GM03348 (cell line): ENCODE measurements around the gene GGT7.
"Not testable (repeated sequence)": the region's sequence is repeated elsewhere in the genome, so short reads cannot be mapped to it uniquely, and the experiment has no call there.

Experiments used
- DNase-seq: peaks from one replicate; pipeline ENCODE4 v3.0.0; 2012; ENCODE audit warnings: low spot score

Gene GGT7

GRCh38 chr20:34872622-34873224, at the start of gene GGT7:
GGT7 (minus strand) TSS chr20:34872856; CDS start chr20:34872815, 41 bp downstream.
- peak; percentile 95 for DNase-seq

- no peak for DNase-seq
Measured at GRCh38 chr20:34921436-34921835, 48.8 kb upstream of the GGT7 start.

GRCh38 chr20:34920055-34920454, 47.4 kb upstream of the GGT7 start:
- no peak for DNase-seq

GRCh38 chr20:34916774-34917354, 44.2 kb upstream of the GGT7 start:
- no peak for DNase-seq

- DNase-seq = no peak
Measured at GRCh38 chr20:34915749-34916455, 43.2 kb upstream of the GGT7 start.

GRCh38 chr20:34915131-34915530, 42.5 kb upstream of the GGT7 start:
- no peak for DNase-seq

- peak; percentile 81 for DNase-seq
Measured at GRCh38 chr20:34907616-34908469, 35.2 kb upstream of the GGT7 start.

- no peak for DNase-seq
Measured at GRCh38 chr20:34904202-34904621, 31.6 kb upstream of the GGT7 start.

GRCh38 chr20:34898731-34899130, 26.1 kb upstream of the GGT7 start:
- DNase-seq = not testable (repeated sequence)

- DNase-seq = not testable (repeated sequence)
Measured at GRCh38 chr20:34898129-34898528, 25.5 kb upstream of the GGT7 start.

GRCh38 chr20:34896086-34896621, 23.5 kb upstream of the GGT7 start:
- DNase-seq = peak; percentile 36

- no peak for DNase-seq
Measured at GRCh38 chr20:34895465-34895864, 22.8 kb upstream of the GGT7 start.

GRCh38 chr20:34894723-34895122, 22.1 kb upstream of the GGT7 start:
- DNase-seq = no peak

- DNase-seq = no peak
Measured at GRCh38 chr20:34892671-34893070, 20.0 kb upstream of the GGT7 start.

- DNase-seq = peak; percentile 67
Measured at GRCh38 chr20:34891166-34892062, 18.8 kb upstream of the GGT7 start.

GRCh38 chr20:34888468-34888867, 15.8 kb upstream of the GGT7 start:
- no peak for DNase-seq

GRCh38 chr20:34887023-34887422, 14.4 kb upstream of the GGT7 start:
- DNase-seq = no peak

GRCh38 chr20:34886122-34886521, 13.5 kb upstream of the GGT7 start:
- DNase-seq = no peak

GRCh38 chr20:34884260-34884659, 11.6 kb upstream of the GGT7 start:
- no peak for DNase-seq

GRCh38 chr20:34883809-34884208, 11.2 kb upstream of the GGT7 start:
- no peak for DNase-seq

GRCh38 chr20:34883087-34883688, 10.5 kb upstream of the GGT7 start:
- DNase-seq = no peak
